Left ventricle myocardium superior (tissue), 1 donor: ENCODE results near the gene SLC37A1. TPM values are rescaled to one million over a fixed set of nuclear protein-coding genes. Genes with fewer than 3 reads are reported as not detected.
"Not testable (repeated sequence)": the region's sequence is repeated elsewhere in the genome, so short reads cannot be mapped to it uniquely, and the experiment has no call there.

Experiments
- ATAC-seq: fragments of 200-7000 bp; cut with Tn5 transposase; one replicate; pipeline ENCODE4 v1.9.1; 2020; ENCODE audit warnings: mild to moderate bottlenecking, moderate library complexity
- DNase-seq: peaks from one replicate; pipeline ENCODE4 v3.0.0-alpha.2; 2020
- intact Hi-C: fragments of 100-400 bp; cut with micrococcal nuclease; formaldehyde crosslinking; loops from one replicate; pipeline ENCODE4 v1.11.0; 2022
- long read RNA-seq: library from polyadenylated mRNA; unstranded; transcript quantifications from one replicate; pipeline ENCODE4 v2.0.0, GENCODE V29; 2021
- total RNA-seq: library from RNA; stranded (reverse); fragmentation: NEBNext Ultra II Directional; extraction: Animal tissue kit (Norgen Biotek cat#: 25700); gene quantifications from one replicate; pipeline ENCODE4 v1.2.1, GENCODE V29; 2021
- donor health status: DM: no; HTN: yes; CAD: no; lungs with severe emphysema.

The SLC37A1 gene
- total RNA-seq = 4.0 TPM
- long read RNA-seq, partial matches to known transcripts = 1 of 8 reads
- long read RNA-seq, other reads (novel, unspliced or antisense) = 6 of 8 reads

DNA sequence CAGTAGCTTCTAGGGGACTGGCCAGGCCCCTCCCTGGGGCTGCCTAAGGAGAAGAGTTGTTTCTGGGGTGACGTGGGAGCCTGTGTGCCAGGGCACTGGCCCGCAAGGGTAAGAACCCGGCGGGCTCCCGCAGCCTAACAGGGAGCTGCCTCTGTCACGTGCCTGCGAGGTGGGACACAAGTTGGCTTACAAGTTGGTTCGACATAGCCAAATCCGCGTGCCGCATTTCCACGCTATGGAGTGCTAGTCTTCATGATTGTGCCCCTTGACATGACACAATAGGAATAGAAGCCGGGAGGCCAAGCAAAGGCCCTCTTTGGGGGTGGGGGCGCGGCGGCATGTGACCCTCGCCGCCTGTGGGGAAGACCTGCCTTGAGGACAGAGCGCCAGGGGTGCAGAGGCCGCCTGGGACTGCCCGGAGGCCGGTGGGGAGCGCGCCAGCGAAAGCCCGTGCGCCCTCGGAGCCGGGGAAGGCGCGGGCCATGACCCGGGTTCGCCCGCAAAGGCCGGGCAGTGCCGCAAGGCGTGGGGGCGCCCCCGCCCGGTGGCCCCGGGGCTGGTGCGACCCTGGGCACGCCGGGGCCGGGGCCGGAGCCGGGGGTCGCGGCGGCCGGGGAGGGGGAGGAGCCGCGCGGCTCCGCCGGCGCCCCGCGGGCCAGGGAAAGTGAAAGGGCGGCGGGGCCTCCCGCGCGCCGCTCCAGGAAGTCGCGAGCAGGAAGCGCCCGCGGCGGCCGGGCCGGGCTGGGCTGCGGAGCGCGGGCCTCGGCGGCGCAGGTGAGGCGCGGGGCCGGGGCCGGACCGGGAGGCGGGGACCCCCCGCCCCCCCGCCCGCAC, at the start of gene SLC37A1:
SLC37A1 (plus strand) TSS at position 702 of the 834 bp plus-strand sequence. CDS start 4,603 bp downstream, outside the sequence.
- intact Hi-C loops = no loop called here
- DNase-seq (peak; percentile 64), ATAC-seq (peak; percentile 65)

DNA sequence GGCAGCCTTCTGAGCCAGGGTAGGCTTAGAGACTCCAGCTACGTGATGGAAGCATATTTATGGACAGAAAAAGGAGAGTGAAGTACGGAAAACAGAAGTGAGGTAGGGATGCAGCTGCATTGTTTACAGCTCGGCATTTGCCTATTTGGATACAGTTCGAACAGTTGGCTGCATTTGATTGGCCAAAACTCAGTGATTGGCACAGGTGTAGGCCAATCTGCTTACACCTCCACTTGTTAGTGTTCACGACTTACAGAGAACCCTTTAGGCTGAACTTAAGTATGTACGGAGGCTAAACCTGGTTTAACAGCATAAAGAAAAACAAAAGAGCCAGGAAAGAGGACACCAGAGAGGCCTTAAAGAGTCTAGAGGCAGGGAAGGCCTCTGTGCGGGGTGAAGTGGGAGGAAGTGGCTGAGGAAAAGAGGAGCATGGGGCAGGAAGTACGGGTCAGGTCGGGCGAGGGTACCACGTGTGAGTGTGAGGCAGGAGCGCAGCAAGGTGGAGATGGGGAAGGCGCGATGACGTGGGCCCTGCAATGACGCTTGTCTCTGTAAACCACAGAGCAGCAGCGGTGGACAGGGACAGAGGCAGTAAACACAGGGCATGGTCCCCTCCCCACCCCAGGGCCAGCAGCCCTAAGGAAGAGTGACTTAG, 49.7 kb upstream of the SLC37A1 start:
- intact Hi-C loops = no loop called here
- no peak for ATAC-seq
- no peak for DNase-seq

DNA sequence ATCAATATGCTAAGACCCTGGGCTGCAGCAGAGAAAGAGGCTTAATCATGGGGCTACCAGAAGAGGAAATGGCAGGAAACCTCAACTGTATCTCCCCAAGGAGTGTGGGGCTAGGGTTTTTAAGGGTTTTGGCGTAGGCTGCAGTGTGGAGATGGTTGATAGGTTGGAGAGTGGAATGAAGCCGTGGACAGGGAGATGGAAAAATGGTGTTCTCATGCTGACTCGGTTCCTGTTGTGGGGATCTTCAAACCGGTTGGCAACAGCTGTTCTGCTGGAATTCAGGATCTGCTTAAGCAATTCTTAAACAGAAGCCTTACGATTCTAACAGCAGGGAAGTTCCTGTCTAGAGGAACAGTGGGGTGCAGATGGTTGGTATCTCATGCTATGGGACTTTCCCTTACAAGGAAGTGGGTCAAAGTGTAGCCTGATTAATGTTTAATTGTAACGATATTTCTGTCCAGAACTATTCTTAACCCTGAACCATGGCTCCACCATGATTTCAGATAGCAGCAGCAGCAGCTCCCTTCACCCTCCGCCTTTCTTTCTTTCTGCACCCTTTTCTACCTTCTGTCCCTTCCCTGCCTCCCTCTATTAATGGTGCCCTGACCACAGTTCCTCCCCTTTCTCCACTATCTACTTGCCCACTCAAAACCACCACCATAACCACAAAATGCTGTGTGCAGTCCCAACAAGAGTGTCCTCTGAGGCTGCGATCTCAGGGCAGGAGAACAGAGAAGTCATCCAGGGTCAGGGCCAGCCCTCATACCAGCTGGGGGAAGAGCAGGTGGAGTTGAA, 48.4 kb upstream of the SLC37A1 start:
- DNase-seq = no peak
- no peak for ATAC-seq
- intact Hi-C loops = no loop called here

DNA sequence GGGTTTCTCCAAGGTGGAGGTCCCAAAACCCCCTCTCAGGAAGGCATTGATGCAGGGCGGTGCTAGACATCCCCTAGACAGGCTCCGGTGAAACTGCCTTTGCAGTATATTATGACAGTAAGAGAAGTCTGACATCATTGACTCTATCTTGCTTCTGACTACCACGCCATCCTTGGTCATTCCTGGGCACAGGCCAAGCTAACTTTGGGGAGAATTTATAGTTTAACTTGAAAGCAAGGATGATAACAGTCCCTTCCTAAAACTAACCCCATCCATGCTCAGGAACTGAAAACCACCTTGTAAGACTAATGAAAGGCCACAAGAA, 47.9 kb upstream of the SLC37A1 start:
- intact Hi-C loops = no loop called here
- ATAC-seq (no peak), DNase-seq (no peak)

DNA sequence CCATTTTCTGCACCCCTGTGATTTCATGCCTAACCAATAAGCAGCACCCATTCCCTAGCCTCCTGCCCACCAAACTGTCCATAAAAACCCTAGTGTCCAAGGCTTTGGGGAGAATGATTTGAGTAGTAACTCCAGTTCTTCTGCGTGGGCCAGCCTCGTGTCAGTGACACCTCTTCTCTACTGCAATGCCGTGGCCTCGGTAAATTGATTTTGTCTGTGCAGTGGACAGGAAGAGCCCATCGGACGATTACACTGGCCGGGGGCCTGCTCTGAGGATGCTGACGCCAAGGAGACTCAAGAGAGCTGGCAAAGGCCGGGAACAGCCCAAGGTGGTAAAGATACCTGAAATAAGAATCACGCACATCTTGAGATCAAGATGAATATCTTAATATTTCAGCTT, 47.0 kb upstream of the SLC37A1 start:
- intact Hi-C loops = no loop called here
- DNase-seq (no peak), ATAC-seq (no peak)

DNA sequence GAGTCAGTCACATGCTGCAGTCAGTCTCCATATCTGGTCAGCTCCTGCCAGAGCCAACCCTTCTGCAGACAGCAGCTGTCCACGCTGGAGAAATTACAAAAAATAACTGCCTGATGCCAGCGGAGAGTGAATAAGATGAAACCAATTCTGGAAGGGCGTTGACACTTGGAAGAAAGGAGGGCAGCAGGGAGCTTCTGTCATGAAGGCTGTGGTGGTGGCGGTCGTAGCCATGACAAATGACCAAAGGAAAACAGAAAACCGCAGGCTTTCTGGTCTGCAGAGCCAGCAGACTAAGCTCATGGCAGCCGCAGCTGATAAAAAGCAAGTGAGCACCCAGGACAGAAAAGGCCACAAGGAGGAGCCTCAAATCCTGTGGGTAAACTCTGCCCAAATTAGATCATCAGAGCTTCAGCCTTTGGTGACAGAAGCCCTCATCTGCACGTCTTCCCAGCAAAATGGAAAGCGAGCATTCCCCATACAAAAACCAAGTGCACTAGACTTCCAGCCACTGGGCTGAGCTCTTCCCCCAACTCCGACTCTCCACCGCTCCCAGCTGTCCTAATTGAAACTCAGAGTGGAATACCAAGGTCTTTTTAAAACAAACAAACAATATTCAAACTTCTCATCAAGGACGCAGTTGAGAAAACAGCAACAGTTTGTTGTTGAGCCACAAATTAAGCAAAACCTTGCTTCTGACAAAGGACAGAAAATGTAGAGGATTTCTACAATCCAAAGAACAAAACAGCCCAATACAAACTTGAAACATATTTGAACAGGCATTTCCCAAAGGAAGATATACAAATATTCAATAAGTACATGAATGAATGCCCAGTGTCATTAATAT, 46.3 kb upstream of the SLC37A1 start:
- DNase-seq (no peak), ATAC-seq (peak; percentile 70)
- intact Hi-C loops = no loop called here

DNA sequence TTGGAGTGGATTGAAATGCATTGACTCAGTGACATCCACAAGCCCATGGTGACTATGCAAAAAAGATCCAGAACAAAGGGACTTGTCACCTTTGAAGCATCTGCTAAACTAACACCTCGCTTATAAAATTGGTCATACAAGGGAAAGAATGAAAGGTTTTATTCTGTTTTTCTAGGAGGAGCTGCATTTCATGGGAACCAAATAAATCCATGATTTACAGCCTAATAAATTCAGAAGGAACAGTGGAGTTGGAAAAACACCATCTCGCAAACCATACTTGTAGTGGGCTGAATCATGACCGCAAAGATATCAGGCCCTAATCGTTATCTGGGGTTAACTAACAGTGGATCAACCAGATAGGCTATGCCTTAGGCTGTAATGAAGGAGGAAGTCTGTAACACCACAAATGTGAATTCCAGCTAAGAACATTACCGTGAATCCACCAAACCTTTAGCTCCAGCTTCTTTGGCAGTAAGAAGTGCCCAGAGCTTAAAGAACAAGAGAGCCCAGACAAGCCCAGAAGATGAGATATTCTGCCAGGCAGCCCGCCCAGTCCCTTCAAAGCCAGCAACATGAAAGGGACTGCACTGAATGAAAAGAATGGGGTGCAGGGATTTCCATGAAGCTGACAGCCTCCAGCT, 45.0 kb upstream of the SLC37A1 start:
- DNase-seq (no peak), ATAC-seq (no peak)
- intact Hi-C loops = no loop called here

DNA sequence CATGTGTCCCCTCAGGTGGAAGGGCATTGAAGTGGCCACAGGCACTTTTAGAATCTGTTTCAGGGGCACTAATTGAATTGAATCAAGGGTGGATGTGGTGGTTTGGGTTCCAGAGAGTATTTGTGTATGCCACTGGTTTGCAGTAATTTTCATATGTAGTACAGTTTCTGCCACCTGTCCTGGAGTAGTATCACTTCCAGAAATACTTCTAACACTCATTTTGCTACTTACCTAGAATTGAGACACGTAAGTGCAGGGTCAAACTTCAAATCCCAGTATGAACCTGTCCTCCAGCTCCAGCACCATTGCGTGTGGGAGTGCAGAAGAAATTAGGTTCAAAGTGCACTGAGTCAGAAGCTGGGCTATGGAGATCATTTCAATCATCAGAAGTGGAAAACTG, 44.4 kb upstream of the SLC37A1 start:
- intact Hi-C loops = no loop called here
- DNase-seq = no peak
- ATAC-seq = no peak

DNA sequence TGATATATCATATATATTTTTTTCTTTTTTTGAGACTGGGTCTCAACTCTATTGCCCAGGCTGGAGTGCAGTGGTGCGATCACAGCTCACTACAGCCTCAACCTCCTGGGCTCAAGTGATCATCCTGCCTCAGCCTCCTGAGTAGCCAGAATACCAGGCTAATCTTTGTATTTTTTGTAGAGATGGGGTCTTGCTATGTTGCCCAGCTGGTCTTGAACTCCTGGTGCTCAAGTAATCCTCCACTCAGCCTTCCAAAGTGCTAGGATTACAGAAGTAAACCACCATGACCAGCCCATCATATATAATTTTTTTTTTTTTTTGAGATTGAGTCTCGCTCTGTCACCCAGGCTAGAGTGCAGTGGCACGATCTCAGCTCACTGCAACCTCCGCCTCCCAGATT, 43.9 kb upstream of the SLC37A1 start:
- intact Hi-C loops, DNase-seq, ATAC-seq: not testable (repeated sequence)

DNA sequence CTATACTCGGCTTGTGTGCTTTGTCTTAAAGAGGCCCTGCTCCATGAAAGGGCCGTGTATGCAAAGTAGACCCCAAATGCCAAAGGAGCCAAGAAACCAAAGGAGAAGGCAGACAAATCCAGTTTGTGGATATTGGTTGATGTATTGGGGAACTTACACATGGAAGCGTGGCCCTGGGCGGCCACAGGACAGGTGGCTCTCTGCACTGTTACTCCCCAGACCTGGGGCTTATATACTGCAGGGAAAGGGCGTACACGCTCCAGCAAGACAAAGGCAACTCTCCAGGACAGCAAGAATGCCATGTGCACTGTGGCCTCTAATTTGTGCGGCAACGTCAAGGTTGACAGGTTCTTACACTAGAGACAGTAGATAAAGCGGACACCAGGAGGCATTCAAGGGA, 42.4 kb upstream of the SLC37A1 start:
- DNase-seq (no peak), ATAC-seq (no peak)
- intact Hi-C loops = no loop called here

DNA sequence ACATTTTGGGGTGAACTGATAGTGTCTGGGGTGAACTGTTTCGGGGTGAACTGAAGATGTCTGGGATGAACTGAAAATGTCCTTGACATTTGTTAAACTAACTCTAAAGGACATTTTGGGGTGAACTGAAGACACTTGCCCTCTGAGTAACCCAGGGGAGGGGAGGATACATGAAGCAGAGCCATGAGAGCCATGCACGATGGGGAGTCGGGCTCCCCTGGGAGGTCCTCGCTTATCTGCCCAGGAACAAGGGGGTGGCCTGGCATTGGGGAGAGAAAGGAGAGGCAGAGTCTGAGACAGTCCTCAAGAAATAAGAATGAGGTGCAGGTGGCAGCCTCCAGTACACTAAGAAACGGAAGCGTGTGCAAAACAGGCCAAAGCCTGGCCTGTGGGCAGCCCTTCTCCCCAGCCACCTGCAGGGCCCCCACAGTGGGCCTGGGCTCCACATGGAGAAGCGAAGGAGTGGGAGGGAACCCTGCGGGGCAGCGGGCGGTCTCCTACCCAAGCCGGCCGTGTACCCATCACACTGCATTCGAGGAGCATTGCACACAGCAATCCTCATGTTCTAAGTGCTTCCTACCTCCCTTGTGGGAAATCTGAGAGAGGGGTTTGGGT, 41.8 kb upstream of the SLC37A1 start:
- intact Hi-C loops = no loop called here
- DNase-seq (no peak), ATAC-seq (no peak)

DNA sequence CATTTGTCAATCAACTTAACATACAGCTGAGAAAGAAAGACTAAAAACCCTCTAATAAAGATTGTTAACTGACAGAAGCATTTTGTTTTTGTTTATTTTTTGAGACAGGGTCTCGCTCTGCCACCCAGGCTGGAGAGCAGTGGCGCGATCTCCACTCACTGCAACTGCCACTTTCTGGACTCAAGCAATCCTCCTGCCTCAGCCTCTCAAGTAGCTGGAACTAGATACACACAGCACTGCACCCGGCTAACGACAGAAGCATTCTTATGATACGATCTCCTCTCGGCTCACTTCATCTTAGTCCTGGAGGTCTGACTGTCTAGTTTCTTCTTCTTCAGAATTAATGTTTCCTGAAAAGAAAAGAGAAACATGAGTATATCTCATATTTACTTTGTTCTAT, 41.1 kb upstream of the SLC37A1 start:
- no peak for DNase-seq
- intact Hi-C loops = no loop called here
- no peak for ATAC-seq

DNA sequence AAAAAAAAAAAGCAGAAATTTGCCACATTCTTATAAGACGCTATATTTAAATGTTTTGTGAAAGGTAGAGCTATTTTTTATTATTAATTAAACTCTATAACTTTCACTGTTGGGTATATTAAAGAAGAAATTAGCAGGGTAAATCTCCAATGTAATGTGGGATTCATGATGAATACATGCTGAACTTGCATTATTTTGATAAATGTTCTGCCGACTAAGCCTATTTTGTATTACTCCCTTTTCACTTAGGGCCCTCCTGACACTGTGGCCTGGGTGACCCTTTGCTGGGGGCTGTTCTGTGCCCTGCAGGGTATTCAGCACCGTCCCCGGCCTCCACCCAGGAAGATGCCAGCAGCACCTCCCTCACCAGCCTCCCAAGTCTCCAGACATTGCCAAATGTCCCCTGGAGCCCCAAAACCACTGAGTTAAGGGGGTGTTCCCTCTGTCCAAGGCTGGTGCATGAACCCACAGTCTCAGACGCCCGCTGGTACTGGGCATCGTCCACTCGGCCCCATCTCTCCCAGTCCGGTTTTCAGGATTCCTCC, 40.1 kb upstream of the SLC37A1 start:
- no peak for ATAC-seq
- DNase-seq = no peak
- intact Hi-C loops = no loop called here

DNA sequence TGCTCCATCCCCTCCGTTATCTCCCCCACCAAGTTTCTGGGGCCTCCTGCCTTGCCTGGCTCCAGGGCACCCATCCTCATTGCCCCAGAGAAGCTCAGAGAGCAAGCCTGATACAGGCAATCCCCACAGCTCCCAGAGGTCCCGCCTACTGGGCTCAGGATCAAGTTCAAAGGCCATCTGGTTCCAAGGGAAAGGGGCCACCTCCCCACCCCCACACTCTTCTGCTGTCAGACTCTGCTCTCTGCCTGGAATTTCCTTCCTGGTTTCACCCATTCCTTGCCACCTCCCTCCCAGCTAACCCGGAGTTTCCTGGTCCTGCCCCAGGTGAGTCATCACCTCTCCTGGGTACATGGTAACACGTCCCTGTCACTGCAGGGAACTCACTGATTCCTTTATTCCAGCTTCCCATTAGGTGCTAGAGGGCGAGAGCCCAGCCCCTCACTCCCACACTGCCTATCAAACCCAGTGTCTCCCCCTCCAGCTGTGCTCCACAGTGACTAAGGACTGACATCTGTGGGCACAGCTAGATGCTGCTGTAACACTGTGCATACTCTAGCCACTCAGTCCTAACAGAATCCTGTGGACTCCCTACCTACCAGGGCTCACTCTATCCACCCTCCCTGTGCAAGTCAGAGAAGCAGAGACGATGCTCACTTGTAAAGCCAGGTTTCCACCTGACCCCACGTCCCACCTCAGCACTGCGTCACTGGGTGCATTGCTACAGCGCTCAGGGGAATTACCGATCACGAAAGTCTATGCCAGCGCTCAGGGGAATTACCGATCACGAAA, 39.4 kb upstream of the SLC37A1 start:
- ATAC-seq (no peak), DNase-seq (no peak)
- intact Hi-C loops = no loop called here

DNA sequence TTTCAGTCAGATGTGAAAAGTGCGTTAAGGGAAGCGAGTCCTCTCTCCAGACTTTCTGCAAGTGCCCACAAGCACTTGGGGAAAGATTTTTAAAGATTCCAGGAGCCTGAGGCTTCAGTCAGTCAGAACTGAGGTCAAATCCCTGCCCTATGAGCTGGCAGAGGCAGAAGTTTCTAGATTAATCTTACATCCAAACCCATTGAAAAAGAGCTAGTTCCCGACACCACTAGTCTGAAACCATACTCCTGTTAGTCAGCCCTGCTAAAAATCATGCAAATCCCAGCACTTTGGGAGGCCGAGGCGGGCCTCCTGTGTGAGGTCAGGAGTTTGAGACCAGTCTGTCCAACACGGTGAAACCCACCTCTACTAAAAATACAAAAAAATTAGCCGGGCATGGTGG, 38.6 kb upstream of the SLC37A1 start:
- ATAC-seq (no peak), DNase-seq (no peak)
- intact Hi-C loops = no loop called here

DNA sequence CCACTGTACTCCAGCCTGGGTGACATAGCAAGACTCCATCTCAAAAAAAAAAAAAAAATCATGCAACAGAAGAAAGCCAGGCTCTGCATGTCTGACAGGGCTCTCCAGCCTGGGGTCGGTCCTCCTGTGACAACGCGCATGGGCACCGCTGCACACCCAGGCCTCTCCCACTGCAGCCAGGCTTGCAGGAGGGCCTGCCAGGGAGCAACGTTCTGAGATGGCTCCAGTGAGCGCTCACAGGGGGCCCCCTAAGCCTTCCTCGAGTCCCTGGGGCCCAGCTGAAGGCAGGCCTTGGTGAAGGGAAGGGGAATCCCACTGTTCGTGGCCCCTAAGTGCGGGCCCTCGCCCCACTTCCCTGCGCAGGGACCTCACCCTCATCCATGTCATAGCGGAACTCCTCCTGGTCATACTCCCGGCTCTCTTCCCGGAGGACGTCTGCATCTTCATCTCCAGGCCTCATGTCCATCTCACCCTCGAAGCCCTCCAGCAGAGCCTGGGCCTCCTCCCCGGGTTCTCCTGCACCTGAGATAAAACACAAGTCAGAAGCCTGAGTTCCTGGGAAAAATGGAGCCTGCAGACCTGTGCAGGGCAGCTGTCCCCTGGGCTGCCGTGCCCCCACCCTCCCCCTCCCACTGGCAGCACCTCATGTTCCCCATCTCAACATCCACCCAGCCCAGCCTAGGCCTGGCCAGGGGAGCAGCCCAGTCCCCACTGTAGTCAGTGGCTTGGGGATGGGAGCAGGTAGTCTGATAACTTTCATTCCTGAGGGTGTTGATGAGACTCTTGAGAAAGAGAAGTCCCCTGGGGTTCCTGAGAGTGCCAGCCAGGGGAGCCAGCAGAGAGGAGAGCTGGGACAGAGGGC, 37.9 kb upstream of the SLC37A1 start:
- DNase-seq (no peak), ATAC-seq (no peak)
- intact Hi-C loops = no loop called here
